ENCODE results near the gene PBX3. TPM values are rescaled to one million over a fixed set of nuclear protein-coding genes. Genes with fewer than 3 reads are reported as not detected.
"Not testable (repeated sequence)": the region's sequence is repeated elsewhere in the genome, so short reads cannot be mapped to it uniquely, and the experiment has no call there.

The PBX3 gene
- total RNA-seq, 2 donors from 2014 or later: 54.8 to 65.3 TPM

- DNase-seq (no peak), ATAC-seq (no peak)
- intact Hi-C loops (cut with DNase I): no loop called here
Observed at GRCh38 chr9:125811002-125811401, 63.8 kb downstream of the PBX3 start.

- intact Hi-C loops (cut with DNase I): no loop called here
- ATAC-seq (no peak), DNase-seq (no peak)
Observed at GRCh38 chr9:125812403-125812802, 65.2 kb downstream of the PBX3 start.

- ATAC-seq (no peak), DNase-seq (no peak)
- intact Hi-C loops (cut with DNase I): no loop called here
Observed at GRCh38 chr9:125815568-125815967, 68.4 kb downstream of the PBX3 start.

- intact Hi-C loops (cut with DNase I): no loop called here
- DNase-seq (no peak), ATAC-seq (no peak)
Observed at GRCh38 chr9:125816321-125816720, 69.1 kb downstream of the PBX3 start.

GRCh38 chr9:125820100-125820804, 73.1 kb downstream of the PBX3 start:
- intact Hi-C loops (cut with DNase I): no loop called here
- ATAC-seq (peak; percentile 65 to 77), DNase-seq (no peak)

GRCh38 chr9:125821078-125821477, 73.9 kb downstream of the PBX3 start:
- DNase-seq (no peak), ATAC-seq (no peak)
- intact Hi-C loops (cut with DNase I): no loop called here

- no peak for ATAC-seq
- intact Hi-C loops (cut with DNase I): loop anchor here in 1 of 2 donors (2.0 kb wide), 1 partner anchor 73 kb away; no protein-coding TSS in a partner anchor
Observed at GRCh38 chr9:125822160-125822559, 75.0 kb downstream of the PBX3 start.

GRCh38 chr9:125822902-125823301, 75.7 kb downstream of the PBX3 start:
- intact Hi-C loops (cut with DNase I): loop anchor here in 1 of 2 donors (2.0 kb wide), 1 partner anchor 74 kb away; no protein-coding TSS in a partner anchor

More at GRCh38 chr9:125822160-125822559, 75.0 kb downstream of the PBX3 start:
- no peak for DNase-seq

GRCh38 chr9:125823874-125824406, 76.8 kb downstream of the PBX3 start:
- not testable (repeated sequence) for DNase-seq
- intact Hi-C loops (cut with DNase I): loop anchor here in 1 of 2 donors (2.0 kb wide), 1 partner anchor 75 kb away; no protein-coding TSS in a partner anchor
- peak; percentile 34 to 50 for ATAC-seq

More at GRCh38 chr9:125822902-125823301, 75.7 kb downstream of the PBX3 start:
- DNase-seq: no peak
- ATAC-seq: no peak

GRCh38 chr9:125825762-125826161, 78.6 kb downstream of the PBX3 start:
- ATAC-seq (no peak), DNase-seq (no peak)
- intact Hi-C loops (cut with DNase I): no loop called here

GRCh38 chr9:125826850-125827249, 79.7 kb downstream of the PBX3 start:
- ATAC-seq: no peak
- intact Hi-C loops (cut with DNase I): no loop called here
- no peak for DNase-seq

- intact Hi-C loops (cut with DNase I): no loop called here
- peak; percentile 73 to 74 for ATAC-seq
- DNase-seq: peak; percentile 24
Observed at GRCh38 chr9:125829743-125830142, 82.6 kb downstream of the PBX3 start.

- intact Hi-C loops (cut with DNase I): no loop called here
- DNase-seq (no peak), ATAC-seq (no peak)
Observed at GRCh38 chr9:125831054-125831453, 83.9 kb downstream of the PBX3 start.

GRCh38 chr9:125831616-125832015, 84.4 kb downstream of the PBX3 start:
- ATAC-seq (no peak), DNase-seq (no peak)
- intact Hi-C loops (cut with DNase I): no loop called here

- ATAC-seq (no peak), DNase-seq (no peak)
- intact Hi-C loops (cut with DNase I): no loop called here
Observed at GRCh38 chr9:125835655-125836054, 88.5 kb downstream of the PBX3 start.

GRCh38 chr9:125839317-125839716, 92.1 kb downstream of the PBX3 start:
- no peak for ATAC-seq
- DNase-seq: no peak
- intact Hi-C loops (cut with DNase I): no loop called here

- intact Hi-C loops (cut with DNase I): no loop called here
- peak in 1 of 2 donors; percentile 50 for ATAC-seq
- no peak for DNase-seq
Observed at GRCh38 chr9:125841444-125841843, 94.3 kb downstream of the PBX3 start.

GRCh38 chr9:125842242-125842641, 95.1 kb downstream of the PBX3 start:
- peak in 1 of 2 donors; percentile 30 for ATAC-seq
- DNase-seq: no peak
- intact Hi-C loops (cut with DNase I): no loop called here

GRCh38 chr9:125843646-125844045, 96.5 kb downstream of the PBX3 start:
- intact Hi-C loops (cut with DNase I): no loop called here
- DNase-seq: no peak
- peak; percentile 47 to 59 for ATAC-seq

- ATAC-seq: no peak
- intact Hi-C loops (cut with DNase I): no loop called here
- DNase-seq: no peak
Observed at GRCh38 chr9:125844611-125845010, 97.4 kb downstream of the PBX3 start.

- DNase-seq (no peak), ATAC-seq (no peak)
- intact Hi-C loops (cut with DNase I): no loop called here
Observed at GRCh38 chr9:125845271-125845808, 98.2 kb downstream of the PBX3 start.
